OCI-LY1 (cell line): ENCODE data around the gene ERBB4.

Experiments
- EZH2 ChIP-seq: fragments of 200-600 bp; sonication (generic), shearing (Covaris generic); IDR thresholded peaks from 2 replicates; pipeline ENCODE4 v1.8.0; 2017; ENCODE audit warnings: borderline replicate concordance, mixed run types, mild to moderate bottlenecking, antibody characterized with exemption, low read length, moderate library complexity, mixed read lengths
- TF ChIP-seq, protein P1 (sequence below): fragments of 200-600 bp; sonication (generic), shearing (Covaris generic); IDR thresholded peaks from 2 replicates; pipeline ENCODE4 v1.5.1; 2017; ENCODE audit warnings: mild to moderate bottlenecking, antibody characterized with exemption, low read length, moderate library complexity, mixed read lengths

DNA sequence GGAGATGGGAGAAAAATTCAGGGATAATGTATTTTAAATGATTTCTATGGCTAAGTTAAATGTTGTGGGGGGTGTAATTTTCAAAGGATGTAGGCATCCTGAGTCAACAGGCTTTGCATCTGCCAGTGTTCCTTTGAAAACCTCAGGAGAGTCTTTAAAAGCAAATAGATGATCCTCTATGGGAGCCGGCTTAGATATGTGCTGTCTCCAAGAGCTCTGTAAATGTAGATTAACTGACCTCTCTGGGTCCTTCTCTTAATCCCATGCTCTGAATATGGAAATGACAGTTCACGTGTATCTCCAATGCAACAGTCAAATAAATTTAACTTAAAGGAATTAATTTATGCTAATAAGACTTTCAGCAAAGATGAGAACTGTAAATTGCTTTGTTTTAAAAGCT is 292.7 kb downstream of the ERBB4 start:
- TF ChIP-seq EZH2: no peak
- TF ChIP-seq, protein P1, sequence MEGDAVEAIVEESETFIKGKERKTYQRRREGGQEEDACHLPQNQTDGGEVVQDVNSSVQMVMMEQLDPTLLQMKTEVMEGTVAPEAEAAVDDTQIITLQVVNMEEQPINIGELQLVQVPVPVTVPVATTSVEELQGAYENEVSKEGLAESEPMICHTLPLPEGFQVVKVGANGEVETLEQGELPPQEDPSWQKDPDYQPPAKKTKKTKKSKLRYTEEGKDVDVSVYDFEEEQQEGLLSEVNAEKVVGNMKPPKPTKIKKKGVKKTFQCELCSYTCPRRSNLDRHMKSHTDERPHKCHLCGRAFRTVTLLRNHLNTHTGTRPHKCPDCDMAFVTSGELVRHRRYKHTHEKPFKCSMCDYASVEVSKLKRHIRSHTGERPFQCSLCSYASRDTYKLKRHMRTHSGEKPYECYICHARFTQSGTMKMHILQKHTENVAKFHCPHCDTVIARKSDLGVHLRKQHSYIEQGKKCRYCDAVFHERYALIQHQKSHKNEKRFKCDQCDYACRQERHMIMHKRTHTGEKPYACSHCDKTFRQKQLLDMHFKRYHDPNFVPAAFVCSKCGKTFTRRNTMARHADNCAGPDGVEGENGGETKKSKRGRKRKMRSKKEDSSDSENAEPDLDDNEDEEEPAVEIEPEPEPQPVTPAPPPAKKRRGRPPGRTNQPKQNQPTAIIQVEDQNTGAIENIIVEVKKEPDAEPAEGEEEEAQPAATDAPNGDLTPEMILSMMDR: no peak
